ENCODE data around the gene PPP1R9A.

Gene PPP1R9A

DNA sequence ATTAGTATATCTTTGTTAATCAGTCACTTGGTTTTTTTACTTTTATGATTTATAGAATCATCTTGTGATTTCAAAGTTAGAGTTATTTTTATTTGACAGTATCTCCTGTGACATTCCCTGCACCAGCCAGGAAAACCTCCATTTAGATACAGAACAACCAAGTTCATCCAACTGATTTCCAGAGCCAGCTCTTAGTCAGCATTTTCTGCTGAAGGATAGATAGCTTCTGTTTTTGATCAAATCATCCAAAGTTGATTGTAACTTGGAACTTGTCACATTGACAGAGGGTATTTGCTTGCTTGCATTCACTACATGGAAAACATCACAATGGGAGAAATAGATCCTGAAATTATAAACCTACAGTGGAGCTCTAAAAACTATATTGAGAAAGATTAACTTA is 294.3 kb downstream of the PPP1R9A start:
- DNase-seq (ENCODE audit: low read depth in 2 of 2), result no peak

GRCh38 chr7:95204618-95205017 is 297.2 kb downstream of the PPP1R9A start:
- no peak for DNase-seq (ENCODE audit: low read depth in 2 of 2)

- DNase-seq (ENCODE audit: low read depth in 2 of 2), result no peak
Measured at GRCh38 chr7:95205665-95206225, 298.4 kb downstream of the PPP1R9A start.

GRCh38 chr7:95209276-95209675 is 301.9 kb downstream of the PPP1R9A start:
- DNase-seq (ENCODE audit: low read depth in 2 of 2), result no peak

- DNase-seq (ENCODE audit: low read depth in 2 of 2), result no peak
Measured at GRCh38 chr7:95209788-95210187, 302.4 kb downstream of the PPP1R9A start.

- no peak for DNase-seq (ENCODE audit: low read depth in 2 of 2)
Measured at GRCh38 chr7:95213148-95213547, 305.8 kb downstream of the PPP1R9A start.

DNA sequence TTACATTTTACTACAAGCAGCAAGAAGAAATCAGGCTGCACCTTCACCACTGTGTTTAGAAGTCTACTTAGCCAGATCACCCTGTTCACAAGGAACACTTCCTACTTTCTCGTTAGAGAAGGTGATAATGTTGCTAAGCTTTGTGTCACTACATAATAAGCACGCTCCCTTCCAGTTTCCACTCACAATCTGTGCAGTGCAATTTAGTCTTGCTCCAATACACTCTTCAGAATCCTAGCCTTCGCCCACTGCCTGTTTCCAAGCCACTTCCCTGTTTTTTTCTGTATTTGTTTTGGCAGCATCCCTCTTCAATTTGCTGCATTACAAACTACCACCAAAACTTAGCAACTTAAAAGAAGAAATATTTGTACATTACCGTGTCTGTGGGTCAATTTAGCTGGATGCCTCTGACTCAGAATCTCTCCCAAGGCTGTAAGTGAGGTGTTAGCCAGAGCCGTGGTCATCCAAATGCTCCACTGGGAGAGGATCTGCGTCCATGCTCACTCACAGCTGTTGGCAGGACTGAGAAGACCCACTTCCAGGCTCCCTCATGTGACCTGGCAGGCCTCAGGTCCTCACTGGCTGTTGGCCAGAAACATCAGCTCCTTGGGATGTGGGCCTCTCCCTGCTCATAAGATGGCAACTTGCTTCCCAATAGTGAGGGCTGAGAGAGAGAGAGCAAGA is 306.6 kb downstream of the PPP1R9A start:
- no peak for DNase-seq (ENCODE audit: low read depth in 2 of 2)

DNA sequence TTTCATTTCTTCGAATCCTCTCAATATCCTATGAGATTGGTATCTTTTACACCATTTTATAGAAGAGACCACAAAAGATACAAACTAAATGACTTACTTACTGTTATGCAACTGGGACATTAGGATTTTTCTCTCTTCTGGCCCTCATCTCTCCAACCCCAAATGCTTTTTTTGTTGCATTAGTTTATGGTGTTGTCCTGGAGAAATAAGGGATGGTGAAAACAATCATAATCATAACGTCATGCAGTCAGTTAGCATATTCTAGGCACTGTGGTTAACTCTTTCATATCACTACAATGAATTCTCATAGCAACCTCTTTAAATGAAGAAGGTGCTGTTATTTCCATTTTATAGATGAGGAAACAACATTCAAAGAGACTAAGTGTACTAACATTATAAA is 312.3 kb downstream of the PPP1R9A start:
- DNase-seq (ENCODE audit: low read depth in 2 of 2), result no peak

GRCh38 chr7:95220328-95220727 is 312.9 kb downstream of the PPP1R9A start:
- no peak for DNase-seq (ENCODE audit: low read depth in 2 of 2)

GRCh38 chr7:95225301-95225700 is 317.9 kb downstream of the PPP1R9A start:
- no peak for DNase-seq (ENCODE audit: low read depth in 2 of 2)

- no peak for DNase-seq (ENCODE audit: low read depth in 2 of 2)
Measured at GRCh38 chr7:95229301-95229700, 321.9 kb downstream of the PPP1R9A start.

GRCh38 chr7:95238252-95238943 is 331.0 kb downstream of the PPP1R9A start:
- DNase-seq (ENCODE audit: low read depth in 2 of 2), result no peak

GRCh38 chr7:95240921-95241320 is 333.5 kb downstream of the PPP1R9A start:
- no peak for DNase-seq (ENCODE audit: low read depth in 2 of 2)

GRCh38 chr7:95242266-95242665 is 334.9 kb downstream of the PPP1R9A start:
- DNase-seq (ENCODE audit: low read depth in 2 of 2), result no peak

- DNase-seq (ENCODE audit: low read depth in 2 of 2), result no peak
Measured at GRCh38 chr7:95244616-95245015, 337.2 kb downstream of the PPP1R9A start.

GRCh38 chr7:95245828-95246500 is 338.6 kb downstream of the PPP1R9A start:
- DNase-seq (ENCODE audit: low read depth in 2 of 2), result no peak

GRCh38 chr7:95246831-95247370 is 339.5 kb downstream of the PPP1R9A start:
- DNase-seq (ENCODE audit: low read depth in 2 of 2), result peak in 1 of 2 donors; percentile 0

- DNase-seq (ENCODE audit: low read depth in 2 of 2), result no peak
Measured at GRCh38 chr7:95250571-95250970, 343.2 kb downstream of the PPP1R9A start.

GRCh38 chr7:95251966-95252365 is 344.6 kb downstream of the PPP1R9A start:
- no peak for DNase-seq (ENCODE audit: low read depth in 2 of 2)

- no peak for DNase-seq (ENCODE audit: low read depth in 2 of 2)
Measured at GRCh38 chr7:95253986-95254385, 346.6 kb downstream of the PPP1R9A start.

- DNase-seq (ENCODE audit: low read depth in 2 of 2), result no peak
Measured at GRCh38 chr7:95255691-95256090, 348.3 kb downstream of the PPP1R9A start.

DNA sequence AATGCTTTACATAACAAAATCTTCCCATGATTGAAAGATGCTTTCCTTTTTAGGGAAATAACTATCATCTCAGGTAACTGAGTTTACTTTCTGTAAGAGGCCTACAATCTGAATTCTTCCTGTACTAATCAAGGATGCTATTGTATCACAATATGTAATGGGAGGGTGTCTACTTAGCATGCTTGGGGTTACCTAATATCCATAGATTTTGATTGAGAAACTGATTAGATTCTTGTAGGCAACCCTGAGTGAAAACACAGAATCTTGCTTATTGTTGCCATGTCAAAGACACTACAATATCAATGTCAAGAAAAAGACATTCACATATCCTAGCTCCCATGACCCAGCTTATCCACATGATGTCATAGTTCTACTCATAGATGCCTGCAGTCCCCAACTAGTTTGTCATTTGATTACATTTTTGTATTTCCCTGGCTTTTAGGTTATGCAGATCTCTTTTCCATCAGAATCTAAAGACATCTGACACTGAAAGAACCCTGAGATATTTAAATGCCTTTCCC is 354.6 kb downstream of the PPP1R9A start:
- DNase-seq (ENCODE audit: low read depth in 2 of 2), result no peak

All from stimulated activated CD4-positive, alpha-beta T cell treated with anti-CD3 and anti-CD28 coated beads, Interleukin-4, amount 100 ng/mL, for 48 hours (primary cell).